GM23248 (cell line): ENCODE results near the gene MBNL1.

Experiments used
- EZH2 ChIP-seq: fragments of 200-600 bp; sonication (generic); IDR thresholded peaks from 2 replicates; pipeline ENCODE4 v1.6.1; 2018; ENCODE audit warnings: antibody characterized with exemption, mild to moderate bottlenecking; ENCODE audit not compliant: insufficient read depth, poor library complexity, severe bottlenecking
- EZH2phosphoT487 ChIP-seq: fragments of 200-600 bp; sonication (generic); IDR thresholded peaks from 2 replicates; pipeline ENCODE4 v1.6.1; 2018; ENCODE audit warnings: antibody characterized with exemption, moderate library complexity, mild to moderate bottlenecking, low read depth; ENCODE audit not compliant: insufficient read depth

- TF ChIP-seq EZH2phosphoT487 (no peak), EZH2 (no peak)
Observed at GRCh38 chr3:152258448-152259393, 10.0 kb upstream of the MBNL1 start.
